T-helper 1 cell treated with Interleukin-12 subunit alpha and Interleukin-12 subunit beta and Interleukin-4 antibody, amounts not matched to agents 30 μg/mL and 1 μg/mL, for 36 hours (primary cell): ENCODE results near the gene TAP2.

Source experiments
- H3K27ac Mint-ChIP-seq: one replicate; pipeline ENCODE4 v1.8.0; 2021; ENCODE audit warnings: mild to moderate bottlenecking, mixed read lengths
- H3K27me3 Mint-ChIP-seq: one replicate; pipeline ENCODE4 v1.8.0; 2021; ENCODE audit warnings: low read depth, mixed read lengths
- H3K36me3 Mint-ChIP-seq: one replicate; pipeline ENCODE4 v1.8.0; 2021; ENCODE audit warnings: low read depth, mixed read lengths
- H3K4me1 Mint-ChIP-seq: one replicate; pipeline ENCODE4 v1.8.0; 2021; ENCODE audit warnings: low read depth, mixed read lengths
- H3K4me3 Mint-ChIP-seq: one replicate; pipeline ENCODE4 v1.8.0; 2021; ENCODE audit warnings: mild to moderate bottlenecking, moderate library complexity, mixed read lengths
- H3K9me3 Mint-ChIP-seq: one replicate; pipeline ENCODE4 v1.8.0; 2021; ENCODE audit warnings: mixed read lengths

Gene TAP2

GRCh38 chr6:32803416-32803815, 35.1 kb downstream of the TAP2 start:
- Mint-ChIP-seq H3K4me1 (no peaks in the 10 kb centered on the region), H3K36me3 (peaks cover 2% of the 10 kb centered on the region), H3K9me3 (peaks cover 8% of the 10 kb centered on the region), H3K27ac (no peak overlapping the region), H3K4me3 (no peak overlapping the region), H3K27me3 (peaks cover 70% of the 10 kb centered on the region)

GRCh38 chr6:32799740-32800139, 38.8 kb downstream of the TAP2 start:
- H3K27me3 Mint-ChIP-seq, result peaks cover 71% of the 10 kb centered on the region
- no peak overlapping the region for H3K27ac Mint-ChIP-seq
- H3K36me3 Mint-ChIP-seq, result no peaks in the 10 kb centered on the region
- no peak overlapping the region for H3K4me3 Mint-ChIP-seq
- H3K4me1 Mint-ChIP-seq, result peaks cover 11% of the 10 kb centered on the region
- H3K9me3 Mint-ChIP-seq, result peaks cover 9% of the 10 kb centered on the region

- peaks cover 71% of the 10 kb centered on the region for H3K27me3 Mint-ChIP-seq
- peaks cover 17% of the 10 kb centered on the region for H3K4me1 Mint-ChIP-seq
- H3K27ac Mint-ChIP-seq, result no peak overlapping the region
- H3K4me3 Mint-ChIP-seq, result no peak overlapping the region
- H3K36me3 Mint-ChIP-seq, result no peaks in the 10 kb centered on the region
- H3K9me3 Mint-ChIP-seq, result peaks cover 9% of the 10 kb centered on the region
Measured at GRCh38 chr6:32799168-32799567, 39.4 kb downstream of the TAP2 start.

GRCh38 chr6:32796848-32797776, 41.4 kb downstream of the TAP2 start:
- Mint-ChIP-seq H3K9me3 (peaks cover 9% of the 10 kb centered on the region), H3K4me1 (peaks cover 20% of the 10 kb centered on the region), H3K36me3 (no peaks in the 10 kb centered on the region), H3K27me3 (peaks cover 70% of the 10 kb centered on the region), H3K4me3 (peak overlapping the region; percentile 59), H3K27ac (peak overlapping the region; percentile 34)

- no peaks in the 10 kb centered on the region for H3K36me3 Mint-ChIP-seq
- no peak overlapping the region for H3K27ac Mint-ChIP-seq
Measured at GRCh38 chr6:32794510-32794909, 44.0 kb downstream of the TAP2 start.

GRCh38 chr6:32792901-32793435, 45.6 kb downstream of the TAP2 start:
- Mint-ChIP-seq H3K27ac (no peak overlapping the region), H3K4me1 (peaks cover 20% of the 10 kb centered on the region), H3K4me3 (no peak overlapping the region), H3K9me3 (no peaks in the 10 kb centered on the region), H3K36me3 (no peaks in the 10 kb centered on the region), H3K27me3 (peaks cover 71% of the 10 kb centered on the region)

More at GRCh38 chr6:32794510-32794909, 44.0 kb downstream of the TAP2 start:
- no peak overlapping the region for H3K4me3 Mint-ChIP-seq
- peaks cover 73% of the 10 kb centered on the region for H3K27me3 Mint-ChIP-seq
- peaks cover 9% of the 10 kb centered on the region for H3K9me3 Mint-ChIP-seq
- peaks cover 20% of the 10 kb centered on the region for H3K4me1 Mint-ChIP-seq

GRCh38 chr6:32790306-32790705, 48.2 kb downstream of the TAP2 start:
- H3K4me1 Mint-ChIP-seq, result peaks cover 15% of the 10 kb centered on the region
- no peaks in the 10 kb centered on the region for H3K9me3 Mint-ChIP-seq
- peaks cover 86% of the 10 kb centered on the region for H3K27me3 Mint-ChIP-seq
- H3K27ac Mint-ChIP-seq, result no peak overlapping the region
- H3K36me3 Mint-ChIP-seq, result no peaks in the 10 kb centered on the region
- H3K4me3 Mint-ChIP-seq, result no peak overlapping the region
